HepG2 (cell line): ENCODE data around the gene ZNF343. TPM values are rescaled to one million over a fixed set of nuclear protein-coding genes. Genes with fewer than 3 reads are reported as not detected.

Experiments
- PLRG1 ChIP-seq: fragments of 450-650 bp; conservative IDR thresholded peaks from 2 replicates; pipeline ENCODE4 v1.6.1; 2016
- SKI ChIP-seq: fragments of 450-650 bp; IDR thresholded peaks from one replicate; pipeline ENCODE4 v1.6.1; 2018; ENCODE audit warnings: mild to moderate bottlenecking; ENCODE audit not compliant: partially characterized antibody
- ZNF577 ChIP-seq: sonication (generic); formaldehyde crosslinking; IDR thresholded peaks from 2 replicates; pipeline ENCODE4 v1.4.0; 2020; ENCODE audit warnings: mild to moderate bottlenecking, low read depth, missing genetic modification reagents, borderline replicate concordance
- ZNF674 ChIP-seq: sonication (generic); formaldehyde crosslinking; IDR thresholded peaks from 2 replicates; pipeline ENCODE4 v1.5.0; 2020; ENCODE audit warnings: low read depth, mild to moderate bottlenecking, missing genetic modification reagents
- polyA plus RNA-seq, 8 experiments: library from polyadenylated mRNA; depleted of rRNA in 3 of 8; stranded (reverse) in 7 of 8; unstranded in 1 of 8; fragments of >200 nt; fragmentation: Illumina TruSeq in 4 of 8; extraction: Trizol in 4 of 8; gene quantifications; 2 replicates each; pipeline versions ENCODE4 v1.2.1 to v1.2.3, GENCODE V29; 2011 to 2016; ENCODE audit warnings: low read depth in 4 of 8, missing spikeins in 1 of 8, mixed read lengths in 1 of 8; ENCODE audit not compliant: insufficient read depth in 1 of 8
- total RNA-seq, 5 experiments: library from RNA; depleted of rRNA; stranded (reverse); fragments of >200 nt; fragmentation: Illumina TruSeq; extraction: Trizol; gene quantifications; 2 replicates each; pipeline ENCODE4 v1.2.3, GENCODE V29; 2016; ENCODE audit warnings: low read depth in 1 of 5
- TF ChIP-seq, protein P1 (sequence below): sonication (generic); formaldehyde crosslinking; IDR thresholded peaks from 2 replicates; pipeline ENCODE4 v1.4.0; 2020; ENCODE audit warnings: missing genetic modification reagents
- TF ChIP-seq, protein P2 (sequence below): fragments of 450-650 bp; IDR thresholded peaks from 2 replicates; pipeline ENCODE4 v1.6.1; 2017; ENCODE audit warnings: mild to moderate bottlenecking
- TF ChIP-seq, protein P3 (sequence below): sonication (generic); formaldehyde crosslinking; IDR thresholded peaks from 2 replicates; pipeline ENCODE4 v1.4.0; 2020; ENCODE audit warnings: mild to moderate bottlenecking, missing genetic modification reagents
- TF ChIP-seq, protein P4 (sequence below): sonication (generic); formaldehyde crosslinking; IDR thresholded peaks from one replicate; pipeline ENCODE4 v1.5.1; 2020; ENCODE audit warnings: mild to moderate bottlenecking, missing genetic modification reagents; ENCODE audit errors: not compliant biosample characterization

The ZNF343 gene
- total and polyA plus RNA-seq, 2 of the 13 experiments (the other 11 are each of a cell fraction or from before 2014, with no cell fraction given) = 16.4 to 22.1 TPM

DNA sequence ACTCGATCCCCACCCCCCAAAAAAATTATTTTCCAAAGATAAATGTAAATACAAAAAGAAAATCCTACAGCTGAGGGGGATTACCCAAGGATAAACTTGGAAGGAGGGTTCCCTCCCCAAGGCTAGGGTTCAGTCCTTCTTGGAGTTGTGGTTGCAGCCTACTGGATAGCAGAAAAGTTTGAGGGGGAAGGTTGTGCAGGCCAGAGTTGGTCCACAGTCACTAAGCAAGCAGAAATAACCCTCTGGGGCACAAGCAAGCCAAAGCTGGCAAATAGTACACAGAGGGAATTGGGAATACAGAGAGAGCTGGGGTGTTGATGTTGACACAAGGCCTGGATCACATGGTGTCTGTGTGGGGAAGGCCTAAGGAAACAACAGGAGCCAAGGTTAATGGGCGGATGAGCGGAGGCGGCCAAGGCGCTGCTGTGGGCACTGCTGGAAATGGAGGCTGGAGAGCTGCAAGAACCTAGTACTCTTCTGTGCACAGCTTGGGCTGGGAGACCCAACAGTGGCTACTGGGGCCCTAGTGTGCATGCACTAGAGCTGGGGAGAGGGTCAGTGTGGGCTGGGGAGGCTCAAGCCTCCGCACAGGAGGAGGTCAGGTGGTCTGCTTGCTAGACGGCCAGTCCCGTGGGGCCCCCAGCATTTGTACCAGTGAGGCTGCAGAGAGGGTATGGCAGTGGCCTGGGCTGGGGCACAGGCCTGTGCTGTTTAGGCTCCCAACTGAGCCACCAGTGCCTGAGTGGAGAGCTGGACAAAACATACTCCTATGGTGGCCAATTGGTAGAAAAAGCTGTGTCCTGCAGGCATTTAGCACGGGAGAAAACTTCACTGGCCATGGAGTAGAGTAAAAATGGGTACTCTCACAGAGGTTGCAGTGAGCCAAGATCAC is 32.6 kb downstream of the ZNF343 start (continued):
- TF ChIP-seq, protein P1, sequence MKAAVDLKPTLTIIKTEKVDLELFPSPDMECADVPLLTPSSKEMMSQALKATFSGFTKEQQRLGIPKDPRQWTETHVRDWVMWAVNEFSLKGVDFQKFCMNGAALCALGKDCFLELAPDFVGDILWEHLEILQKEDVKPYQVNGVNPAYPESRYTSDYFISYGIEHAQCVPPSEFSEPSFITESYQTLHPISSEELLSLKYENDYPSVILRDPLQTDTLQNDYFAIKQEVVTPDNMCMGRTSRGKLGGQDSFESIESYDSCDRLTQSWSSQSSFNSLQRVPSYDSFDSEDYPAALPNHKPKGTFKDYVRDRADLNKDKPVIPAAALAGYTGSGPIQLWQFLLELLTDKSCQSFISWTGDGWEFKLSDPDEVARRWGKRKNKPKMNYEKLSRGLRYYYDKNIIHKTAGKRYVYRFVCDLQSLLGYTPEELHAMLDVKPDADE (CRISPR knock-in tag) = no peak
- TF ChIP-seq, protein P2, sequence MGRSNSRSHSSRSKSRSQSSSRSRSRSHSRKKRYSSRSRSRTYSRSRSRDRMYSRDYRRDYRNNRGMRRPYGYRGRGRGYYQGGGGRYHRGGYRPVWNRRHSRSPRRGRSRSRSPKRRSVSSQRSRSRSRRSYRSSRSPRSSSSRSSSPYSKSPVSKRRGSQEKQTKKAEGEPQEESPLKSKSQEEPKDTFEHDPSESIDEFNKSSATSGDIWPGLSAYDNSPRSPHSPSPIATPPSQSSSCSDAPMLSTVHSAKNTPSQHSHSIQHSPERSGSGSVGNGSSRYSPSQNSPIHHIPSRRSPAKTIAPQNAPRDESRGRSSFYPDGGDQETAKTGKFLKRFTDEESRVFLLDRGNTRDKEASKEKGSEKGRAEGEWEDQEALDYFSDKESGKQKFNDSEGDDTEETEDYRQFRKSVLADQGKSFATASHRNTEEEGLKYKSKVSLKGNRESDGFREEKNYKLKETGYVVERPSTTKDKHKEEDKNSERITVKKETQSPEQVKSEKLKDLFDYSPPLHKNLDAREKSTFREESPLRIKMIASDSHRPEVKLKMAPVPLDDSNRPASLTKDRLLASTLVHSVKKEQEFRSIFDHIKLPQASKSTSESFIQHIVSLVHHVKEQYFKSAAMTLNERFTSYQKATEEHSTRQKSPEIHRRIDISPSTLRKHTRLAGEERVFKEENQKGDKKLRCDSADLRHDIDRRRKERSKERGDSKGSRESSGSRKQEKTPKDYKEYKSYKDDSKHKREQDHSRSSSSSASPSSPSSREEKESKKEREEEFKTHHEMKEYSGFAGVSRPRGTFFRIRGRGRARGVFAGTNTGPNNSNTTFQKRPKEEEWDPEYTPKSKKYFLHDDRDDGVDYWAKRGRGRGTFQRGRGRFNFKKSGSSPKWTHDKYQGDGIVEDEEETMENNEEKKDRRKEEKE = no peak
- TF ChIP-seq, protein P3, sequence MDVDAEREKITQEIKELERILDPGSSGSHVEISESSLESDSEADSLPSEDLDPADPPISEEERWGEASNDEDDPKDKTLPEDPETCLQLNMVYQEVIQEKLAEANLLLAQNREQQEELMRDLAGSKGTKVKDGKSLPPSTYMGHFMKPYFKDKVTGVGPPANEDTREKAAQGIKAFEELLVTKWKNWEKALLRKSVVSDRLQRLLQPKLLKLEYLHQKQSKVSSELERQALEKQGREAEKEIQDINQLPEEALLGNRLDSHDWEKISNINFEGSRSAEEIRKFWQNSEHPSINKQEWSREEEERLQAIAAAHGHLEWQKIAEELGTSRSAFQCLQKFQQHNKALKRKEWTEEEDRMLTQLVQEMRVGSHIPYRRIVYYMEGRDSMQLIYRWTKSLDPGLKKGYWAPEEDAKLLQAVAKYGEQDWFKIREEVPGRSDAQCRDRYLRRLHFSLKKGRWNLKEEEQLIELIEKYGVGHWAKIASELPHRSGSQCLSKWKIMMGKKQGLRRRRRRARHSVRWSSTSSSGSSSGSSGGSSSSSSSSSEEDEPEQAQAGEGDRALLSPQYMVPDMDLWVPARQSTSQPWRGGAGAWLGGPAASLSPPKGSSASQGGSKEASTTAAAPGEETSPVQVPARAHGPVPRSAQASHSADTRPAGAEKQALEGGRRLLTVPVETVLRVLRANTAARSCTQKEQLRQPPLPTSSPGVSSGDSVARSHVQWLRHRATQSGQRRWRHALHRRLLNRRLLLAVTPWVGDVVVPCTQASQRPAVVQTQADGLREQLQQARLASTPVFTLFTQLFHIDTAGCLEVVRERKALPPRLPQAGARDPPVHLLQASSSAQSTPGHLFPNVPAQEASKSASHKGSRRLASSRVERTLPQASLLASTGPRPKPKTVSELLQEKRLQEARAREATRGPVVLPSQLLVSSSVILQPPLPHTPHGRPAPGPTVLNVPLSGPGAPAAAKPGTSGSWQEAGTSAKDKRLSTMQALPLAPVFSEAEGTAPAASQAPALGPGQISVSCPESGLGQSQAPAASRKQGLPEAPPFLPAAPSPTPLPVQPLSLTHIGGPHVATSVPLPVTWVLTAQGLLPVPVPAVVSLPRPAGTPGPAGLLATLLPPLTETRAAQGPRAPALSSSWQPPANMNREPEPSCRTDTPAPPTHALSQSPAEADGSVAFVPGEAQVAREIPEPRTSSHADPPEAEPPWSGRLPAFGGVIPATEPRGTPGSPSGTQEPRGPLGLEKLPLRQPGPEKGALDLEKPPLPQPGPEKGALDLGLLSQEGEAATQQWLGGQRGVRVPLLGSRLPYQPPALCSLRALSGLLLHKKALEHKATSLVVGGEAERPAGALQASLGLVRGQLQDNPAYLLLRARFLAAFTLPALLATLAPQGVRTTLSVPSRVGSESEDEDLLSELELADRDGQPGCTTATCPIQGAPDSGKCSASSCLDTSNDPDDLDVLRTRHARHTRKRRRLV (CRISPR knock-in tag) = peak; percentile 83; the same call in 1 of the 2 replicates
- no peak for TF ChIP-seq PLRG1
- TF ChIP-seq ZNF577 (CRISPR knock-in tag) = no peak
- TF ChIP-seq SKI = peak; percentile 76
- TF ChIP-seq, protein P4, sequence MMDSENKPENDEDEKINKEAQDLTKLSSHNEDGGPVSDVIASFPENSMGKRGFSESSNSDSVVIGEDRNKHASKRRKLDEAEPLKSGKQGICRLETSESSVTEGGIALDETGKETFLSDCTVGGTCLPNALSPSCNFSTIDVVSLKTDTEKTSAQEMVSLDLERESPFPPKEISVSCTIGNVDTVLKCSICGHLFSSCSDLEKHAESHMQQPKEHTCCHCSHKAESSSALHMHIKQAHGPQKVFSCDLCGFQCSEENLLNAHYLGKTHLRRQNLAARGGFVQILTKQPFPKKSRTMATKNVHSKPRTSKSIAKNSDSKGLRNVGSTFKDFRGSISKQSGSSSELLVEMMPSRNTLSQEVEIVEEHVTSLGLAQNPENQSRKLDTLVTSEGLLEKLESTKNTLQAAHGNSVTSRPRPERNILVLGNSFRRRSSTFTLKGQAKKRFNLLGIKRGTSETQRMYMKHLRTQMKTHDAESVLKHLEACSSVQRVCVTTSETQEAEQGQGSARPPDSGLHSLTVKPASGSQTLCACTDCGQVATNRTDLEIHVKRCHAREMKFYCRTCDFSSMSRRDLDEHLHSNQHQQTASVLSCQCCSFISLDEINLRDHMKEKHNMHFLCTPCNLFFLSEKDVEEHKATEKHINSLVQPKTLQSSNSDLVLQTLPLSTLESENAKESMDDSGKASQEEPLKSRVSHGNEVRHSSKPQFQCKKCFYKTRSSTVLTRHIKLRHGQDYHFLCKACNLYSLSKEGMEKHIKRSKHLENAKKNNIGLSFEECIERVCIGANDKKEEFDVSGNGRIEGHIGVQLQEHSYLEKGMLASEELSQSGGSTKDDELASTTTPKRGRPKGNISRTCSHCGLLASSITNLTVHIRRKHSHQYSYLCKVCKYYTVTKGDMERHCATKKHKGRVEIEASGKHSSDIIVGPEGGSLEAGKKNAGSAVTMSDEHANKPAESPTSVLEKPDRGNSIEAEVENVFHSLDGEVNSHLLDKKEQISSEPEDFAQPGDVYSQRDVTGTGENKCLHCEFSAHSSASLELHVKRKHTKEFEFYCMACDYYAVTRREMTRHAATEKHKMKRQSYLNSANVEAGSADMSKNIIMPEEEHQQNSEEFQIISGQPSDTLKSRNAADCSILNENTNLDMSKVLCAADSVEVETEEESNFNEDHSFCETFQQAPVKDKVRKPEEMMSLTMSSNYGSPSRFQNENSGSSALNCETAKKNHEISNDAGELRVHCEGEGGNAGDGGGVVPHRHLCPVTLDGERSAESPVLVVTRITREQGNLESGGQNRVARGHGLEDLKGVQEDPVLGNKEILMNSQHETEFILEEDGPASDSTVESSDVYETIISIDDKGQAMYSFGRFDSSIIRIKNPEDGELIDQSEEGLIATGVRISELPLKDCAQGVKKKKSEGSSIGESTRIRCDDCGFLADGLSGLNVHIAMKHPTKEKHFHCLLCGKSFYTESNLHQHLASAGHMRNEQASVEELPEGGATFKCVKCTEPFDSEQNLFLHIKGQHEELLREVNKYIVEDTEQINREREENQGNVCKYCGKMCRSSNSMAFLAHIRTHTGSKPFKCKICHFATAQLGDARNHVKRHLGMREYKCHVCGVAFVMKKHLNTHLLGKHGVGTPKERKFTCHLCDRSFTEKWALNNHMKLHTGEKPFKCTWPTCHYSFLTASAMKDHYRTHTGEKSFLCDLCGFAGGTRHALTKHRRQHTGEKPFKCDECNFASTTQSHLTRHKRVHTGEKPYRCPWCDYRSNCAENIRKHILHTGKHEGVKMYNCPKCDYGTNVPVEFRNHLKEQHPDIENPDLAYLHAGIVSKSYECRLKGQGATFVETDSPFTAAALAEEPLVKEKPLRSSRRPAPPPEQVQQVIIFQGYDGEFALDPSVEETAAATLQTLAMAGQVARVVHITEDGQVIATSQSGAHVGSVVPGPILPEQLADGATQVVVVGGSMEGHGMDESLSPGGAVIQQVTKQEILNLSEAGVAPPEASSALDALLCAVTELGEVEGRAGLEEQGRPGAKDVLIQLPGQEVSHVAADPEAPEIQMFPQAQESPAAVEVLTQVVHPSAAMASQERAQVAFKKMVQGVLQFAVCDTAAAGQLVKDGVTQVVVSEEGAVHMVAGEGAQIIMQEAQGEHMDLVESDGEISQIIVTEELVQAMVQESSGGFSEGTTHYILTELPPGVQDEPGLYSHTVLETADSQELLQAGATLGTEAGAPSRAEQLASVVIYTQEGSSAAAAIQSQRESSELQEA (CRISPR knock-in tag) = peak; percentile 60
- no peak for TF ChIP-seq ZNF674 (CRISPR knock-in tag)
